ENCODE results near the gene PDLIM5.

PDLIM5 gene

GRCh38 chr4:94561249-94562024, 109.7 kb downstream of the PDLIM5 start:
- DNase-seq (ENCODE audit: low read depth) = no peak

GRCh38 chr4:94562285-94562684, 110.5 kb downstream of the PDLIM5 start:
- no peak for DNase-seq (ENCODE audit: low read depth)

DNA sequence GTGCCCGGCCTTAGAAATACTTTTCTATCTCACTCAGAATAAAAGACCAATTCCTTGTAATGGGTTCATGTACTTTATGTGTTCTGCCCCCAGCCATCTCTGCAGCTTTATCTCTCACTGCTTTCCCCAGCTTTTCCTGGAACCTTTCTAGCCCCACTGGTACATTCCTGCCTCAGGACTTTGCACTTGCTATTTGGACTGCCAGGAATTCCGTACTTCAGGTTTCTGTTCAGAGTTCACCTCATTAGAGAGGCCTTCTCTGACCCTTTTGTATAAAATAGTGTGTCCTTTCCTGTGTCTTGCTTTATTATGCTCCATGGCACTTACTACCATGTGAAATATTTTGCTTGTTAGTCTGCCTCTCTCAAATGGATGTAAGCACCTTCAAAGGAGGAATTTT, 112.5 kb downstream of the PDLIM5 start:
- no peak for DNase-seq (ENCODE audit: low read depth)

- no peak for DNase-seq (ENCODE audit: low read depth)
These were observed 114.7 kb downstream of the PDLIM5 start for GRCh38 chr4:94566420-94566819.

DNA sequence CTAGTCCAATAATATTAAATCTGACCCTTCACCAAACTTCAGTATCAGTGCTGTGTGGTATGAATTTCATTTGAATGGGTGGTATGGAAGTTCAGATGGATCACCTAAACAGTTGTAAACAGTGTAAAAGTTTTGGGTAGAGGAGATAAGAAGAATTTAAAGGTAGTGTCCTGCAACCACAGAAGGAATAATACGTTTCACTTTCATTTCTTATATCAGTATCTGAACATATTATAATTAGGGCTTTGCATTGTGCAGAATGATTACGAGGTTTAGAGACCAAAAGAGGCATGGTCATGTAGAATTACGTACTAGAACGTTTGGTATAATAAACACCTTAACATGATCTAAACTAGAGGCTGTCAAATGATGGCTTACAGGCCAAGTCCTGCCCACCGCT, 116.1 kb downstream of the PDLIM5 start:
- DNase-seq (ENCODE audit: low read depth) = no peak

DNA sequence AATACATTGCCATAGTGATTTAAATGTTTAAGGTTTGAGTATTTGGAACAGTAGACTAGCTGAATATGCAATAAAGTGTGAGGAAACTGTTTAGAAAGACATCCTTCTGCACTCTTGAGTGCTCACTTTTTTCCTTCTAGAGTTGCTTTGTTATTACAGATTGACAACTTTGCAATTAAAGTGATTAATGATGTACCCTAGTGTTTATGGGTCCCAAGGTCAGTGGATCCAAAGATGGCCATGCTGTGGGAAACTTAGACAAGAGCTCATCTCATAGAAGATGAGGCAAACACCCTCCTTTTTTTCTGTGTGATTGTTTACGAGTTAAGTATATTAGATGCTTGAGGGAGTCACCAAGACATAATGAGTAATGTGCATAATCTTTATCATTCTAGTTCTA, 118.8 kb downstream of the PDLIM5 start:
- DNase-seq (ENCODE audit: low read depth) = no peak

DNA sequence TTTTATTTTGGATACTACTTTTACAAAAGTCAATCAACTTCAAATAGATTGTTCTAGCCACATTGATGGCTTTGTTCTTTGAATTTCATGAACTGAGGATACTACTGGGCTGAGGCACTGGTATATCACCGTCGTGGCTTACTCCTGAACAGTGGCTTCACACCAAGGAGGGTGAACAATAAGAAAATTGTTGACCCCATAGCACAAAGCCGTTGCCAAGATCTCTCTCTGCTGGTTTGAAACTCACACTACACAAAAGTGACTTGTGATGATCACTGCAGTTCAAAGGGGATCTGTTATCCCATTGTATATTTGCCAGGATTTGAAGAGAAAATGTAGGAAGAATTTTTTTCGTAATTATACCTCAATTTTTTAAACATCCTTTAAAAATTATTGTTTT, 119.6 kb downstream of the PDLIM5 start:
- no peak for DNase-seq (ENCODE audit: low read depth)

- no peak for DNase-seq (ENCODE audit: low read depth)
These were observed 120.0 kb downstream of the PDLIM5 start for GRCh38 chr4:94571715-94572114.

DNA sequence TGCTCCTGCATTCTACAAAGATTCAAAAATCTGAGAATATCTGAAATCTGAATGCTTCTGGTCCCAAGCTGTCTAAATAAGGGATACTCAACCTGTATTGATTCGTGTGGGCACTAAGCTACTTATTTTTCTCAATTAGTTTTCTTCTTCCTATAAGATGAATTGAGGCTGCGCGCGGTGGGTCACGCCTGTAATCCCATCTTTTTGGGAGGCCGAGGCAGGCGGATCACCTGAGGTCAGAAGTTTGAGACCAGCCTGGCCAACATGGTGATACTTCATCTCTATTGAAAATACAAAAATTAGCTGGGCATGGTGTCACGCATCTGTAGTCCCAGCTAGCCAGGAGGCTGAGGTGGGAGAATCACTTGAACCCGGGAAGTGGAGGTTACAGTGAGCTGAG, 122.3 kb downstream of the PDLIM5 start:
- no peak for DNase-seq (ENCODE audit: low read depth)

DNA sequence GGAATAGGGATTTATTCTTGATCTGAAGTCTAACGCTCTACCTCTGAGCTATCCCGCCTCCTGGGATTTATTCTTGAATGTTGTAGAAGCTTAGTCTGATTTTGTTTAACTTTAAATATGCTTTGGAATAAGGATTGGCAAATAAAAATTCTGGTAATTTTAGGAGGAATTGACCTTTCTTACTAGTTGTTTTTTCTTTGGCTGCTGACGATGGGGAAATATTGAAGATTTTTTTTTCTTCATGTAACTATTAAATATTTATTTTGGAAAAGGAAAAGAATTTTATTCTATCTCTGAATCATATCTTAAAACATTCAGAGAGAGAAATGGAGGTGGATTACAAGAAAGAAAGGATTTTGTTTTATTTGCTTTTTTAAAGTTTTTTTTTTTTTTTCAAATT, 122.9 kb downstream of the PDLIM5 start:
- DNase-seq (ENCODE audit: low read depth) = no peak

- no peak for DNase-seq (ENCODE audit: low read depth)
These were observed 123.9 kb downstream of the PDLIM5 start for GRCh38 chr4:94575652-94576051.

DNA sequence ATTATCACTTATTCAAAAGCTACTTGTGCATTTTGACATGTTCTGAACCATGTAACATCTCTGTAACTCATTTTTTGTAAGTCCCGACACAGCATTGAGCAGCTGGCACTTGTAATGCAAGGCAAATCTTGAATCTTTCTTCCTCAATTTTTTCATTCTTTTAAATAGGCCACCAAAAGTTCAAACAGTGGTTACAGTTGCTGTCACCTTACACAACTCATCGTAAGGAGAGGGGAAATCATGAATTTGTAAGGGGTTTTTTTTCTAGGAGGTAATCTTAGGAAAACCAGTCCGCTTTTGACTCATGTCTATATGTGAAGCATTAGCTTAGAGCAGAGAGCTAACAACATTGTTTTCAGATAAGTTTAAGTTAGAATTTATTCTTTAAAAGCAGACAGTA, 124.5 kb downstream of the PDLIM5 start:
- no peak for DNase-seq (ENCODE audit: low read depth)

- DNase-seq (ENCODE audit: low read depth) = no peak
These were observed 125.4 kb downstream of the PDLIM5 start for GRCh38 chr4:94577136-94577535.

GRCh38 chr4:94578195-94578594, 126.5 kb downstream of the PDLIM5 start:
- DNase-seq (ENCODE audit: low read depth) = no peak

- DNase-seq (ENCODE audit: low read depth) = no peak
These were observed 130.0 kb downstream of the PDLIM5 start for GRCh38 chr4:94581766-94582165.

DNA sequence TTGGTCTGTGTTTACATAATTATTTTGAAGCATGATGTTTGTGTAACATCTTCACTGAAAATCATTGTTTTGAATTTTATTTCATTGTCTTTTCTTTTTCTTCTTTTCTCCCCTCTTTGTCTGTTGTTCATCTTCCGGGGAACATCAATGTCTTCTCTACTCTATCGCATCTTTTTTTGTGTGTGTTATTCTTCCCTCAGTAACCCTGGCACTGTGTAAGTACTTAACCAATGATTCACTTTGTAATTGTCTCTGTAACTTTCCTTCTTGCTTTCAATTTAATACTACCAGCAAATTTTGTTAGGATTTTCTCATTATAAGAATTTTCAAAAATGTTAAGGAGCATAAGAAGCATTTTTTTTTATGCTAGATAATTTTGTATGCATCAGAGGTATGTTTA, 130.8 kb downstream of the PDLIM5 start:
- DNase-seq (ENCODE audit: low read depth) = no peak

DNA sequence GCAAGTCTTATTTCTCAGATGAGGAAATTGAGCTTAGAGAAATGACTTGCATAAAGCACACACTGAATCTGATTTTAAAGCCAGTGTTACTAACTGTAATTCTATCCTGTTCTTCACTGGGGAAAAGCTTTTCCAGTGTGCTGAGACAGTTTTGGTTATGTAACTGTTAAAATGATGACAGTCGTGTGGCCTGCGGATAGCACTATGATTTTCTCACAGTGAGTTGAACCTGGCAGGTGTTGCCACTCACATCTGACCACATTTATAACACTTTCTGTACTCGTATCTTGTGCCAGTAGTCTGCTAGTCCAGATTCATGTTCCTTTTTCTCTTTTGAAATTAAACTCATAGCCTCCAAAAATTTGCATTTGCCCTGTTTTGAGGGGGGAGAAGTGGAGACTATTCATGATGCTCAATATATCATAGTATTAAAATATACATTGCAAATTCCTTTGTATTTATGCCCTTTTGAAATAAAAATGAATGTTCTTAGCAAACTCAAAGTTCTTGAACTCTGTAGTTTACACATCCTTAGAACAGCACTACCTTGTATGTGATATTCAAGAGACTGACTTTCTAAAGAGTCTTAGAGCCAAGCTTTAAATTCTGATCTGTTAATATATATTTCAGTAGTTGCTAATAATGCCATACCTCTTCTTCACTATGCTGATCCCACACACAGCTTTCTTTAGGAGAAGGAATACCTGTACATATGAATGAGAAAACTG, 132.3 kb downstream of the PDLIM5 start:
- DNase-seq (ENCODE audit: low read depth) = no peak

GRCh38 chr4:94588896-94589693, 137.4 kb downstream of the PDLIM5 start:
- no peak for DNase-seq (ENCODE audit: low read depth)

- DNase-seq (ENCODE audit: low read depth) = no peak
These were observed 138.8 kb downstream of the PDLIM5 start for GRCh38 chr4:94590493-94590892.

DNA sequence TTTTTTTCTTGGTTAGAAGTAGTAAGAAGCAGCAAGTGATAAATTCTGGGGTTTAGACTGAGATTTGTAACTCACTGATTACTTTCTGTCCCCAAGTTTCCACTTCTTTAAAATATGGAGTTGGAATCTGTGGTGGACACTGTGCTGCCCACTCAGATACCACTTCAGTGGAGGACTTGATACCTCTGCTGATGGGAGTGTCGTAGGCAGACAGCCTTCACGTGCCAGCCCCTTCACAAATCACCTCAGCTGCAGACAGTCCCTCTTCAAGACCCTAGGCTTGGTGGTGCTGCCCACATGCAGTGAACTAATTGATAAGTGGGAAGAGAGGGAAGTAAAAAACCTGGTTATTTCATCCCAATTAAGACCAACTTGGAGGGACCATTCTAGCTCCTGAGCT, 139.5 kb downstream of the PDLIM5 start:
- no peak for DNase-seq (ENCODE audit: low read depth)

GRCh38 chr4:94595013-94595412, 143.3 kb downstream of the PDLIM5 start:
- DNase-seq (ENCODE audit: low read depth) = no peak

DNA sequence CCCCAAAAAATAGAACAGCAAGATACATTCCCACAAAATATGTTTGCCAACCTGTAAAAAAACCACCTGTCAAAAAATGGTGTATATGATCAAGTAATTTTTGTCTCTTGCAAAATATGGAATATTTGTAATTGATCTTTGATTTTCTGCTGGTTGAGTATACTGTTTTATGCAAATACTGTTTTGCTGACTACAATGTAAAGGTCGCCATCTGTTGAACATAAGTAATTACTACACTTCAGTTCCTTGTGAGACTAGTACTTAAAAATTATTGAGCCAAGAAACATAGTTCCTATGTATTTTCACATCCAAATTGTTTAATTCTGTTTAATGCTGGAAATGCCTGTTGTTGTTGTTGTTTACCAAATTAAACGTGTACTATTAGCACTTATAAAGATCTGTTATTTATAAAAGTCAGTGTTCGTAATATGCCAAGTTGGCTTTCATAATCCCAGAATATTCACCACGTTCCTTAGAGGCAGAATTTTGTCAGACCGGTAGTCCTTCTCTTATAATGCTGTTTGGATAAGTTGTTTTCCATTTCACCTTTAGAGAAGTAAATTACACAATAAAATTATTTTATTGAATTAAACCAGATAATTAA, 144.2 kb downstream of the PDLIM5 start:
- no peak for DNase-seq (ENCODE audit: low read depth)
